Raji (cell line): ENCODE measurements around the gene GLYR1.

Experiments
- POLR2A ChIP-seq: IDR thresholded peaks from 2 replicates; pipeline ENCODE4 v1.6.1; 2011; ENCODE audit warnings: low read depth, low read length, control low read depth; ENCODE audit not compliant: insufficient read depth

Gene GLYR1

DNA sequence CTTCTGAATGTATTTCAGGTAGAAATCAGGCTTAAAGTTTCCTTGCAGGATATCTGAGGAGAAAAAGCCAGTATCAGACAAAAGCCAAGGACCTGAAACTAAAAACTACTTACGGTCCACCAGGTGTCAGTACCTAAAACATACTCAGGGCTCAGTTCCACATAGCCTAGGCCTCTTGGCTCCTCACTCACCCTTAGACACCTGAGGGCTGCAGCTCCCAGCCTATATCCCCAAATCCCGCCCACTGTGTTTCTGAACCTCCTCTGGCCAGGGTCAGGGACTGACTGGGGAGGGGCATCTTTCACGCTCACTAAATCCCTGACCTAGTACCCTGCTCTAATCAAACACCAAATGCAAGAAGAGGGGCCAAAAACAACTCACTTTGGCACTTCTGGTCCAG lies 35.8 kb downstream of the GLYR1 start:
- TF ChIP-seq POLR2A = no peak

DNA sequence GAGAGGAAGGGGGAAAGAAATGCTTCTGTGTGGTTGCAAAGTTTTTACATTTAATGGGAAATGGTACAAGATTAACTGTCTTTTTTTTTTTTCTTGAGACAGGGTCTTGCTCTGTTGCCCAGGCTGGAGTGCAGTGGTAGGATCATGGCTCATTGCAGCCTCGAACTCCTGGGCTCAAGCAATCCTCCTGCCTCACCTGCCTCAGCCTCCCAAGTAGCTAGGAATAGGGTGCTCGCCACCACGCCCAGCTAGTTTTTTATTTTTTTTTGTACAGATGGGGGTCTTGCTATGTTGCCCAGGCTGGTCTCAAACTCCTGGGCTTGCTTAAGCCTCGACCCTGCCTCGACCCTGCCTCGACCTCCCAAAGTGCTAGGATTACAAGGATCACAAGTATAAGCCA lies 40.8 kb downstream of the GLYR1 start:
- no peak for TF ChIP-seq POLR2A

DNA sequence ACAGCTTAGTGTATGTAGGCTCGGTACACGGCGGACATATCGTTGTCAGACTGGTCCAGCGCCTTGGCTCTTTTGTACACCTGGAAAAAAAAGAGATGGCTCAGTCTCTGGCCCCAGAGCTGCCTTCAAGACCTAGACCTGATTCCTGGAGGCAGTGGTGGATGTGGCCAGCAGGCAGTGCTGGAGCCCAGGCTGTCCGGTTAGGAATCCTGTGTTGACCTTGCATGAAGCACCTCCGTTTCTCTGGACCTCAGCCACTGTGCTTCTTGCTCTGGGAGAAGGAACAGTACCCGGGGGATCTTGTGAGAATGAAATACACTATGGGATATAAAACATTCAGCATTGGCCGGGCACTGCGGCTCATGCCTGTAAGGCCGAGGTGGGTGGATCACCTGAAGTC lies 41.9 kb downstream of the GLYR1 start:
- TF ChIP-seq POLR2A = no peak

DNA sequence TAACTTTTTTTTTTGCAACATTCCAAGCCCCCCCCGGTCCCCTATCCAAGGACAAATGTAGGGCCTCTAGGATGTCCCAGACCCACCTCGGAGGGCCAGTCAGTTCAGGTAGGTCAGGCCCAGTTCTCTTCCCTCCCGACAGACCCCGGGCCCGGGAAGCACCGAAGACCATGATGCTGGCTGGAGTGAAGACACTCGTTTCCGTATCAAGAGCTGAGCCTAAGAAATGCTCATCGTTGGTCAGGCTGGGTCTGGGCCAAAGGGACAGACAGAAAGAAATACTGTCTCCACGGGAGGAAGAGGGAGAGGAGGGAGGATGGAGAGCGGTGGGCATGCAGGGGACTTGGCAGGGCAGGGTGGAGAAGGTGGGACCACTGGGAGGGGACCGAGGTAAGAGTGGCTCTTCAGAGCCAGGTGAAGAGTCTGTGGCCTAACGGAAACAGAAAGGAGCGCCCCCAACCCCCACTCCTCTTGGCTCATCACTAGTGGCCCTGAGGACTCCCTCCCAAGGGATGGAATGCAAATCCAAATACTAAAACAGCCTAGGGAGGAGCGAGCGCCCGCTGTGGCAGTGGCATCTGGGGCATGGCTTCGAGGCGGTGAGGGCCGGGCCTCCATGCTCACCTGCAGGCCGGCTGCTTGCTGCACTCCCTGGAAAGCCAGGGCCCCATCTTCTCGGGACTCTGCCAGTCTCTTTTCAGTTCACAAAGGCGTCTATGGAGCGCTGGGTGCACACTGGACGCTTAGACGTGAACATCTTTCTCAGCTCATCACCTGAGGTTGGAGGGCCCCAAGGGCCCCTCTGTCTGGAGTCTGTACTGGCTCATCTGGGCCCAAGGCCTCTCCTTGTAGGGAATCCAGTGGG lies 43.0 kb downstream of the GLYR1 start:
- TF ChIP-seq POLR2A = no peak

DNA sequence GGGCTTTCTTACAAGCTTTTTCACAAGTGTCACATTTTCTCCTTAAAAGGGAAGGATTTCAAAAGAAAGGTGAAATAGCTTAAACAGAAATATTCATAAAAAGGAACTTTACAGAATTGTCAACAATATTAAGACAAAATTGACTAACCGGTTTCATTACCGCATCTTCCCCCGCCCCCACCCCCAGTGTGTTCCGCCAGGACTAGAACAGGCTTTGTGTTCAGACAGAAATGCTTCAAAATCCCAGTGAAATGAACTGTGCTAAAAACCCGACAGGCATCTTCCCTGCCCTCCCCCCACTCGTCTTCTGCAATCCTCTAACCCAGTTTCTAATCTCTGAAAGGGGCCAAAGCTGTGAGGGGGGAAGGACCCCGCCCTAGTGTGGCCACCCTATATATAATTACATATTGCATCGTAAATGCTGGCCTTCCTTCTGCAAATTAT lies 43.7 kb downstream of the GLYR1 start:
- no peak for TF ChIP-seq POLR2A

DNA sequence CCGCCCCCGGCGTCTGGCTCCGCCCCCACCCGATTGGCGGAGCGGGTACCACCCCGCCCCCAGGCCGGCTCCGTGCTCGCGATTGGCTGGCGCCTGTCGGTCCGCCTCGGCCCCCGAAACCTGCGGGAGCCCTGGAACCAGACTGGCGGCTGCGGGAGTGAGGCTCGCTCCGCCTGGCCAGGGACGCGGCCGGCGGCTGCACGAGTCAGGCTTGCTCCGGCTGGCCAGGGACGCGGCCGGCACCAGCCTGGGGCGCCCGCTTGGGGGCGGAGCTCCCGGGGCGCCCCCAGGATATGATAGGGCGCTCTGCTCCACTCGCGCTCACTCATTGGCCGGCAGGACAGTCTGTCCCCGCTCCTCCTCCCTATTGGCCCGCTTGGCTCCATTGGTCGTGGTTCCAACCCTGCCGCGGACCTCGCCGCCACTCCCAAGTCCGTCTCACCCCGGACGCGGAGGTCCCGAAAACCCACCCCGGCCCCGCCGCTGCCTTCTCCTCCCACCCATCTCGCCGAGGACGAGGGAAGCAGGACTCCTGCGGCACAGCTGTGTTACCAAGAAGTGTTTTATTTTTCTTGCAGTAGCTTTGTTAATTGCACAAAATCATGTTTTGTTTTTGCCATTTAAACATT lies 44.3 kb downstream of the GLYR1 start:
- TF ChIP-seq POLR2A = no peak

DNA sequence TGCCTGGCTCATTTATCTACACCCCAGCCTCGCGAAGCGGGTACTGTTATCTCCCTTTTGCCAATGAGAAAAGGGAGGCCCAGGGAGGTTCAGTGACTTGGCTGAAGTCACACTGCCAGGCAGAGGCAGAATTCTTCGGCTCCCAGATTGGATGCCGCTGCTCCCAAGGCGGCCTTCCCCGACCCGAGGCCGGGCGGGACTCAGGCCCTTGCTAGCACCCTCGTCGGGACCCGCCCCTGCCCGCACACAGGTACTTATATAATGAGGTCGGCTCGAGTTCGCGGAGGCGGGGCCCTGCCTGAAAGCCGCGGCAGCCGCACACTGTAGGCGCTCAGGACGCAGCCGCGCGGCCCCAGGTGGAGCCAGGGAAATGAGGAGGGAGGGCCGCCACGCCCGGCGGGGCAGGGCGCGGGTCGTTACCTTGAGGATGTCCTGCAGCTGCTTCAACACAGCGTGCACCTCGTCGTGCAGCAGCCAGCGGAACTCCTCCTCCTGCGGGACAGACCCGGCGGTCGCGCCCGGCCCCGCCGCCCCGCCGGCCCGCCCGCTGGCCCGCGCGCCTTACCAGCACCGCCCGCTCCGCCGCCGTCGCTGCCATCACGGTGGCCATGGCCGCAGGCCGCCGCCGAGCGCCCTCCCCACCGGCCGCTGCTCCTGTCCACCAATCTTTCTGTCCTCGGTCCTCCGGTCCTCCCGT lies 45.0 kb downstream of the GLYR1 start, which contains the start of gene ROGDI:
Gene ROGDI (minus strand): TSS at position 672 of the 697 bp plus-strand sequence. CDS start 62 bp downstream, at position 610.
- TF ChIP-seq POLR2A = peak; percentile 75

DNA sequence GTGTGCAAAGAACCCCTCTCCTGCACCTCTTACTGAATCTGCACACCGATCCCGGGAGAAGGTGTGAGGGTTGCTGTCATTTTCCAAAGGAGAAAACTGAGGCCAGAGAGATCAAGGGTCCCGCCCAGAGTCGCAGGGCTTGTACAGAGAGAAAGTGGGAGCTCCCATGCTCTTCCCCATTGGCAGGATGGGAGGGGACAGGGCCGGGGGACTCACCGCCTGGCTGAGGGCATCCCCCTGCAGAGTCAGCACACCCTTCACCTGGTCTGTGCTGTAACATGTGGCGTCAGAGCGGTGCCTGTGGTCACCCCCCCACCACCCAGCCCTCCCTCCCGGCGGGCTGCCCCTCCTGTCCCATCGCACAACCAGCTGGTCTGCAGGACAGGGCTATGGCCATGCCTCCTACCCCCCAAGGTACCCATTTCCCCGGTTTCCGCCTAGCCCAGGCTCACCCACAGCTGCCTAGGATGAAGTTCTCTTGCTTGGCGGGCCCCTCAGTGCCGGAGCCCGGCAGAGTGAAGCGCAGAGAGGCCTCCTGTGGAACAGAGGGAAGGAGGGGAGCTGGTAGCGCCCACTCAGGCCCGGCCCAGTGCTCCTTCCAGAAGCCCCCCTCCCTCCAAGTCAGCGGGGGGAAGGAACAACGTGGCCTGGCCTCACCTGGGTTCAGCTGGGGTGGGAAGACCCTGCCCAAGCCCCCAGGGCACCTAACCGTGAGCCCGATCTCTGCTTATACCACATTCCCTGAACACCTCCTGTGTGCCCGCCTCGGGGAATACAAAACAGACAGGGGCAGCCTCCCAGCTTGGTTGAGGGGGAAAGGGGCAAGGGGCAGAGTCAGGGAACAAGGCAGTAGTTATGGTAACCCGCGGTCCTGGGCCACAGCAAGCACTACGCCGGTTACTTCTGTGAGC lies 45.8 kb downstream of the GLYR1 start:
- no peak for TF ChIP-seq POLR2A

DNA sequence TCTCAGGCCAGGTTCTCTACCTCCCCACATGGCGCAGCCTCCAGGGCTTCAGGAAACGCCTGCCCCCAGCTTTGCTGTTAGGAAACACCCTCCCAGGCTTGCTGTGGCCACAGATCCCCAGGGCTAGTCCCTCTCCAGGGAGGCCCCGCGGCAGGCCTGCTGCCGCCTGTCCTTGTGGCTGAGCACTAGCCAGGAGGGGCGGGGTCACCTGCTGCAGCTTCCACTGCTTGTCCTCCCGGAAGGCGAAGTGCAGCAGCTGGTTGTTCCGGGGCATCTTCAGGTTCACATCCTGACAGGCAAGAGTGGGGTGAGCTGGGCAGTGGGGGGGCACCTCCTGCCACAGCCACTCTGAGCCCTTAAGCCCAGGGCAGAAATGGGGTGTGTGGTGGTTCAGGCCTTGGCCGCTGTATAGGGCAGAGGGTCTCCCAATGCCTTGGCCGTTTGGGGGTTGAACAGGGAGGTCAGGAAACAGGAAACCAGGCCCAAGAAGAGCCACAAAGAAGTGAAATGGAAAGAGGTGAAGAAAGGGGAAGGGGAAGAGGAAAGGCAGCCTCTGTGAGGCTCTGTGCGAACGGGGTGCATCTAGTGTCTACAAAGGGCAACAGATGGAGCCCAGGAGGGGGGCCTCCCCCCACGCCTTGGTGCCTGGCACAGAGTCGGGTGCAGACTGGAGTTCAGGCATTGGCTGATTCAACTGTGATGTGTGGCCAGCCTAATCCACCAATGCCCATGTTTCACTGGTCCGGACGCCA lies 46.6 kb downstream of the GLYR1 start:
- no peak for TF ChIP-seq POLR2A

DNA sequence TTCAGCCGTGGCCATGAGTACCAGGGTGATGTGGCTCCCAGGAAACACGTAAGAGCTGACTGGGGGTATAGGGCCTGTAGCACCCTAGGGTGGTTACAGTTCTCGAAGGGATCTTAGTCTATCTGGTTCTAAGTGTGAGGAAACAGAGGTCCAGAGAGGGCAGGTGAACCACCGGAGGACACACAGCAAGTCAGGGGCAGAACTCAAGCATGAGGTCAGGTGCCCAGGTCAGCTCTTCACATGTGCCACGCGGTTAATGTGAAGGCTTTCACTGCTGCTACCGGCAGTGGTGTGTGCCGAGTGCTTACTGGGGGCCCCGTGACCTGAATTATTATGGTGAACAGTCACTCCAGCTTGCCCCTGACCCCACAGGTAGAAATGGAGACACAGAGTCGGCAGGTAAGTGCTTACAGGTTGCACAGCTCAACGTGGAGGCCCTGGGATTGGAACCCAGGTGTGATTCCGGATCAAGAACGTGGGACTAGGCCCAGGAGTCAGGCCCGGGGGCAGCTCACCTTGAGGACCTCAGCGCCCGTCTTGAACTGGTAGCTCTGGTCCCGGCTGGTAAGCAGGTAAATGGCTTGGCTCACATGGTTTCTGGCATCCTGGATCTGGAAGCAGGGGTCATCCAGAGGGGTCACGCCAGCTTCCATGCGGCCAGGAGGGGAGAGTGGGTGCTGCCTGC lies 47.8 kb downstream of the GLYR1 start:
- TF ChIP-seq POLR2A = no peak

DNA sequence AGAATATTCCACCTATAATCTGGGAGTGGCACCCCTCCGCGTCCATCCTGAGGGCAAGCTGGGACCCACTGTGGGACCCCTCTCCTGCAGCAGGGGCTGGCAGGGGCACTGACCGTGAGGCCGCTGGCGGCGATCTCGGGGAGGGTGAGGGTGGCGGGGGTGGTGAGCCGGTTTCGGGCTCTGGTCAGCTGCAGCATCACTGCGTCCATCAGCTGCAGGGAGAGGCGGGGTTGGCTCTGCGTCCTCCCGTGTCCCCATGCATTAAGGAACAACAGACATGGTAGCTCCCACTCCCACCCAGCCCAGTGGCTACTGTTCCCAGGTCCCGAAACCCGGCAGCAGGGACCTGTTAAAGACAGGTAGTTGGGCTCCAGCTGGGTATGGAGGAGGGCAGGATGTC lies 48.6 kb downstream of the GLYR1 start:
- TF ChIP-seq POLR2A = no peak

DNA sequence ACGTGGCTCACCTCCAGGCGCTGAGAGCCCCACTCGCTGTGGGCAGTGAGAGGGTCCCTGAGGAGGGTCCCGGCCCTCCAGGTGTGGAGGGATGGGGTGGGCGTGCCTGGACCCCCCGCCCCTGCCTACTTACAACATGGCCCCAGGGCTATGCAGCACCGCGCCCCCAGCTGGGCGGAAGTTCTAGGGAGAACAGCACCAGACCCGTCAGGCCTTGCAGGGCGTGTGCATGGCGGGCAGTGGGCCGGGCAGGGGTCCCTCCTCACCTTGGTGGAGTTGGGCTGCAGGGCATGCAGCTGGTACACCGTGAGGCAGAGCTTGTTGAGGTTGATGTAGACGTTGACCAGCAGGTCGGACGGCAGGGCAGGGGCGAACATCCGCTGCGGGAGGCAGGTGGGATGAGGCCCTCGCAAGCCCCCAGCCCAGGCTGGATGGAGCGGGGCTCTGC lies 49.3 kb downstream of the GLYR1 start:
- no peak for TF ChIP-seq POLR2A
